ENCODE results near the gene ASS1. TPM values are rescaled to one million over a fixed set of nuclear protein-coding genes. Genes with fewer than 3 reads are reported as not detected.
A peak's percentile ranks its signal among the peaks of the same experiment; 100 is the strongest.

ASS1 gene
- total and polyA plus RNA-seq, 2 donors (not counting 1 experiment from before 2014, with no cell fraction given) = 0.30 to 0.44 TPM

DNA sequence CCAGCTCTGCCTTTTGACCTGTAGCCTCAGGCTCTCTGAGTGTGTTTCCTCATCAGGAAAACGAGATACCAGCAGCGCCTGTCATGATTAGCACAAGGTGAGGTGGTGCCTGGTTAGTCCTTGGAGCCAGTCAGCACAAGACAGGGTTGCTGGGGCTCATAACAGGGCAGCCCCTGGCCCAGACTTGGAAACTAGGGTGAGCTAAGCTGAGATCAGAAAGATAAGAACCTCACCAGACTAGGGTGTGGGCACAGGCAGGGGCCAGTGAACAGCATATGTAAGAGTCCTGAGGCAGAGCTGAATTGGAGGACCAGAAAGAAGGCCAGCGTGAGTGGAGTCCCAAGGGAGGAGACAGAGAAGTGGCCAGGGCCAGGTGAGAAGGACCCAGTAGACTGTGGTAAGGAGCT, 91.9 kb downstream of the ASS1 start:
- Histone ChIP-seq H2AFZ (ENCODE audit: insufficient read depth, low read depth, low read length, poor library complexity, severe bottlenecking) (no peak overlapping the region), H3K9ac (ENCODE audit: low read length) (no peak overlapping the region), H3K27me3 (replicated peaks in 1 of 4; ENCODE audit: control extremely low read depth in 1 of 4, control insufficient read depth in 3 of 4, insufficient read depth in 4 of 4, low read length in 3 of 4) (peaks cover 0 to 44% (median 7%) of the 10 kb centered on the region in 4 experiments), H3K4me3 (ENCODE audit: control extremely low read depth in 1 of 5, extremely low read depth in 1 of 5, insufficient read depth in 1 of 5, low read depth in 2 of 5, low read length in 4 of 5) (no peak overlapping the region), H3K27ac (ENCODE audit: low read length in 2 of 2) (no peak overlapping the region), H3K9me3 (ENCODE audit: control extremely low read depth in 1 of 3, control insufficient read depth in 2 of 3, insufficient read depth in 1 of 3, low read length in 2 of 3) (no peaks in the 10 kb centered on the region), H4K20me1 (ENCODE audit: control insufficient read depth, insufficient read depth, low read length, poor library complexity, severe bottlenecking) (no peaks in the 10 kb centered on the region), H3K4me1 (ENCODE audit: control insufficient read depth in 2 of 2, insufficient read depth in 2 of 2, low read length in 2 of 2) (peaks cover 0 to 3% of the 10 kb centered on the region in 2 donors), H3K36me3 (replicated peaks in 1 of 2; ENCODE audit: control extremely low read depth in 1 of 2, control insufficient read depth in 1 of 2, extremely low read depth in 1 of 2, insufficient read depth in 2 of 2, low read length in 1 of 2) (no peaks in the 10 kb centered on the region), H3K4me2 (replicated peaks; ENCODE audit: low read depth, low read length, poor library complexity, severe bottlenecking) (no peak overlapping the region), H3K79me2 (ENCODE audit: control insufficient read depth, insufficient read depth, low read length) (no peaks in the 10 kb centered on the region)
- Mint-ChIP-seq H3K27me3 (peaks cover 59% of the 10 kb centered on the region), H3K9me3 (ENCODE audit: insufficient read depth) (no peaks in the 10 kb centered on the region), H3K27ac (no peak overlapping the region), H3K4me3 (no peak overlapping the region), H3K4me1 (peaks cover 8% of the 10 kb centered on the region)
- ChIA-PET POLR2A (no interaction called here), CTCF (no interaction called here)
- ATAC-seq (ENCODE audit: low read depth) = no peak
- DNase-seq = no peak
- 65% methylated on average over 3 of the region's 3 CpGs for WGBS (ENCODE audit: insufficient coverage)
- intact Hi-C loops (cut with micrococcal nuclease) = no loop called here
- TF ChIP-seq, protein P1, sequence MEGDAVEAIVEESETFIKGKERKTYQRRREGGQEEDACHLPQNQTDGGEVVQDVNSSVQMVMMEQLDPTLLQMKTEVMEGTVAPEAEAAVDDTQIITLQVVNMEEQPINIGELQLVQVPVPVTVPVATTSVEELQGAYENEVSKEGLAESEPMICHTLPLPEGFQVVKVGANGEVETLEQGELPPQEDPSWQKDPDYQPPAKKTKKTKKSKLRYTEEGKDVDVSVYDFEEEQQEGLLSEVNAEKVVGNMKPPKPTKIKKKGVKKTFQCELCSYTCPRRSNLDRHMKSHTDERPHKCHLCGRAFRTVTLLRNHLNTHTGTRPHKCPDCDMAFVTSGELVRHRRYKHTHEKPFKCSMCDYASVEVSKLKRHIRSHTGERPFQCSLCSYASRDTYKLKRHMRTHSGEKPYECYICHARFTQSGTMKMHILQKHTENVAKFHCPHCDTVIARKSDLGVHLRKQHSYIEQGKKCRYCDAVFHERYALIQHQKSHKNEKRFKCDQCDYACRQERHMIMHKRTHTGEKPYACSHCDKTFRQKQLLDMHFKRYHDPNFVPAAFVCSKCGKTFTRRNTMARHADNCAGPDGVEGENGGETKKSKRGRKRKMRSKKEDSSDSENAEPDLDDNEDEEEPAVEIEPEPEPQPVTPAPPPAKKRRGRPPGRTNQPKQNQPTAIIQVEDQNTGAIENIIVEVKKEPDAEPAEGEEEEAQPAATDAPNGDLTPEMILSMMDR (IDR thresholded peaks at IDR 0.05) = no peak
- no peak for TF ChIP-seq EZH2 (IDR thresholded peaks at IDR 0.05; ENCODE audit: borderline replicate concordance, insufficient read depth, low read depth, low read length, poor library complexity, severe bottlenecking)

DNA sequence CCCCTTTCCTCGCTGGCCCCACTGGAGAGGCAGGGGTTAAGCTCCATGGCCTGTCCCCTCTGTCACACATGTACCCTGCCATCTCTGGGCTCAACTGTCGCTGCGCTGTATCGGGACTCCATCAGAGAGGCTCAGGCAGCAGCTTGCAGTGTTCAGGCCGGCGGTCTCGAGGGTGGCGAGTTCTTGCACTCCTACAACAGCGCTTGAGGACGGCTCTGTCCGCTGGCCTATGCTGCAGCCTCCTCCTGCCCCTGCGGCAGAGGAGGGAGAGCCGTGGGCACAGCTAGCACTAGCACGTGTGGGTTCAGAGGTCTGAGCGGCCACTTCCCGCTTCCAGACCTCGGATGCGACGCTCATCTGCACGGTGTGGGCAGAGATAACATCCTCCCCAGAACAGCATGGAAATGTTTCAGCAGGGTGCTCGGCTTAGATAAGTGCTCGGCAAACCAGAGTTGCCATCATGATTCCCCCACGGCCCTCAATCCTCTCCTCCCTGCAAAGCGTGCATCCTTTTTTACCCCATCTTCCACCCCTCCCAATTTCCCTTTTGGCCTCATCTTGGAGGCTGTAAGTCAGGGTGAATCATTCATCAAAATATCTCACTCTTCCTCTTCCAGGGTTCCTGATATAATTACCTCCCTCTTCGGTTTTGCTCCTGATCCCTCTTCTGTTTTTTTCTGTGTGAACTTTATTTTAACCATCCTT, 92.7 kb downstream of the ASS1 start:
- Histone ChIP-seq H3K9me3 (ENCODE audit: control extremely low read depth in 1 of 3, control insufficient read depth in 2 of 3, insufficient read depth in 1 of 3, low read length in 2 of 3) (no peaks in the 10 kb centered on the region), H3K79me2 (ENCODE audit: control insufficient read depth, insufficient read depth, low read length) (no peaks in the 10 kb centered on the region), H3K27me3 (replicated peaks in 1 of 4; ENCODE audit: control extremely low read depth in 1 of 4, control insufficient read depth in 3 of 4, insufficient read depth in 4 of 4, low read length in 3 of 4) (peaks cover 0 to 45% (median 7%) of the 10 kb centered on the region in 4 experiments), H3K4me3 (ENCODE audit: control extremely low read depth in 1 of 5, extremely low read depth in 1 of 5, insufficient read depth in 1 of 5, low read depth in 2 of 5, low read length in 4 of 5) (no peak overlapping the region), H3K4me1 (ENCODE audit: control insufficient read depth in 2 of 2, insufficient read depth in 2 of 2, low read length in 2 of 2) (peaks cover 0 to 3% of the 10 kb centered on the region in 2 donors), H2AFZ (ENCODE audit: insufficient read depth, low read depth, low read length, poor library complexity, severe bottlenecking) (peak overlapping the region; percentile 46), H3K27ac (ENCODE audit: low read length in 2 of 2) (no peak overlapping the region), H3K36me3 (replicated peaks in 1 of 2; ENCODE audit: control extremely low read depth in 1 of 2, control insufficient read depth in 1 of 2, extremely low read depth in 1 of 2, insufficient read depth in 2 of 2, low read length in 1 of 2) (no peaks in the 10 kb centered on the region), H3K9ac (ENCODE audit: low read length) (no peak overlapping the region), H4K20me1 (ENCODE audit: control insufficient read depth, insufficient read depth, low read length, poor library complexity, severe bottlenecking) (no peaks in the 10 kb centered on the region), H3K4me2 (replicated peaks; ENCODE audit: low read depth, low read length, poor library complexity, severe bottlenecking) (no peak overlapping the region)
- H3K9me3 Mint-ChIP-seq (ENCODE audit: insufficient read depth) = no peaks in the 10 kb centered on the region
- H3K4me1 Mint-ChIP-seq = peaks cover 8% of the 10 kb centered on the region
- 7% methylated on average over 24 of the region's 25 CpGs for WGBS (ENCODE audit: insufficient coverage)
- DNase-seq (no peak), ATAC-seq (ENCODE audit: low read depth) (no peak)
- no peak overlapping the region for H3K27ac Mint-ChIP-seq
- H3K27me3 Mint-ChIP-seq = peaks cover 59% of the 10 kb centered on the region
- POLR2A ChIA-PET = no interaction called here
- no peak for TF ChIP-seq EZH2 (IDR thresholded peaks at IDR 0.05; ENCODE audit: borderline replicate concordance, insufficient read depth, low read depth, low read length, poor library complexity, severe bottlenecking)
- TF ChIP-seq, protein P1 (IDR thresholded peaks at IDR 0.05) = no peak
- no peak overlapping the region for H3K4me3 Mint-ChIP-seq
- intact Hi-C loops (cut with micrococcal nuclease) = no loop called here
- CTCF ChIA-PET = no interaction called here
